ENCODE measurements around the gene PLD4. TPM values are rescaled to one million over a fixed set of nuclear protein-coding genes. Genes with fewer than 3 reads are reported as not detected.

Gene PLD4
- total RNA-seq, 1 experiment from 2014 or later, result 0.15 TPM

DNA sequence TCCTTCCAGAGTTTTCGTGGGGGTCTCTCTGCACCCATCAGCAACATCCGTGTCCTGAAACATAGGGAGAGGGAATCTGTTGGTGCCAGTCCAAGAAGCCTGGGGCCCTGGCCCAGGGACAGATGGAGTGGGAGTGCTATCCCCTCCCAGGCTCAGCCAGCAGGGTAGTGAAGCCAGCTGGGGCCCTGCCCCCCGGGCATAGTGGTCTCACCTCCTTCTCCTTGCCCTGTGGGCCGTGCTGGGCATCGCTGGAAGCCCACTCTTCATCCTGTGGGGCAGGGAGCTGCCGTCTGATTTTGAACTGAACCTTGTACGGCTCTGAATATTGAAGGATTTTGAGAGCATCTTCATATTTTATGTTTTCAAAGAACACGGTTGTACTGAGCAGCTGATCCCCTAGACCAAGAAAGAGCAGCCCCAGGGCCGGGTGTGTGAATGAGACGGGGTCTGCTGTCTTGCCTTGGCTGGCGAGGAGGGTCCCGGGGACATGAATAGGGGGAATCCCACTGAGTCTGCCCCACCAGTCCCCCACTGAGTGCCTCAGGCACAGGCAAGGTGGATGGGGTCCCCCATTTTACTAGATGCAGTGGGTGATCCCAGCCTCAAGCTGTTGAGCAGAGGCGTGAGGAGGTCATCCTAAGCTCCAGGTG lies 30.2 kb downstream of the PLD4 start:
- POLR2A ChIA-PET, result no interaction called here

DNA sequence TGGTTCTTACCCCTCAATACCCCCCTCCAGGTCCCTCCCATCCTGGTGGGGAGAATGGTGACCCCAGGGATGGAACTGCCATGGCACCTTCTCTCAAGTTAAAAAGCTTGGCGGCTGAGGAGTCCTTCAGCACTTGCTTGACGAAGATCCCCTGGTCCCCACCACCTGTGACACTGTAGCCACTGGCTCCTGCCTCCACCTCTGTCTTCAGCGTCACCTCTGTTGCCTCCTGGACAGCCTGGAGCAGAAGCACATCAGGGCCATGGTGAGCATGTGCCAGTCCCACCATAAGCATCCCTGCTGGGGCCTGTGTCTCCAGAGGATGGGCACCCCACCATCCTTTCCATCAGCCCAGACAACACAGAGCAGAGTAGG lies 30.7 kb downstream of the PLD4 start:
- Histone ChIP-seq H3K9me3 (ENCODE audit: control insufficient read depth, insufficient read depth, low read depth, low read length) (no peaks in the 10 kb centered on the region), H3K4me1 (ENCODE audit: control insufficient read depth, insufficient read depth, low read length) (no peaks in the 10 kb centered on the region), H3K4me3 (ENCODE audit: low read depth in 2 of 2, low read length in 2 of 2) (no peak overlapping the region), H3K27me3 (ENCODE audit: control insufficient read depth, insufficient read depth, low read length) (no peaks in the 10 kb centered on the region), H3K36me3 (ENCODE audit: control insufficient read depth, insufficient read depth, low read length) (peaks cover 4% of the 10 kb centered on the region; the same call in 1 of the 2 replicates), H3K27ac (ENCODE audit: low read length) (no peak overlapping the region)
- no TSS peak for BruUV-seq (replicated peaks)
- in situ Hi-C loops (cut with HindIII; ENCODE audit: low pct_unique_long_range_greater_than_20kb, low sequenced_read_pairs) (no loop called here), intact Hi-C loops (cut with micrococcal nuclease; ENCODE audit: unreplicated experiment) (no loop called here)
- CTCF ChIA-PET, result no interaction called here
- ATAC-seq, result 0 out of 2 replicates have a peak, but pooled peaks have one; percentile 17
- POLR2A ChIA-PET, result no interaction called here
- no peak for DNase-seq (ENCODE audit: low read depth, low spot score)
- TF ChIP-seq, protein P1, sequence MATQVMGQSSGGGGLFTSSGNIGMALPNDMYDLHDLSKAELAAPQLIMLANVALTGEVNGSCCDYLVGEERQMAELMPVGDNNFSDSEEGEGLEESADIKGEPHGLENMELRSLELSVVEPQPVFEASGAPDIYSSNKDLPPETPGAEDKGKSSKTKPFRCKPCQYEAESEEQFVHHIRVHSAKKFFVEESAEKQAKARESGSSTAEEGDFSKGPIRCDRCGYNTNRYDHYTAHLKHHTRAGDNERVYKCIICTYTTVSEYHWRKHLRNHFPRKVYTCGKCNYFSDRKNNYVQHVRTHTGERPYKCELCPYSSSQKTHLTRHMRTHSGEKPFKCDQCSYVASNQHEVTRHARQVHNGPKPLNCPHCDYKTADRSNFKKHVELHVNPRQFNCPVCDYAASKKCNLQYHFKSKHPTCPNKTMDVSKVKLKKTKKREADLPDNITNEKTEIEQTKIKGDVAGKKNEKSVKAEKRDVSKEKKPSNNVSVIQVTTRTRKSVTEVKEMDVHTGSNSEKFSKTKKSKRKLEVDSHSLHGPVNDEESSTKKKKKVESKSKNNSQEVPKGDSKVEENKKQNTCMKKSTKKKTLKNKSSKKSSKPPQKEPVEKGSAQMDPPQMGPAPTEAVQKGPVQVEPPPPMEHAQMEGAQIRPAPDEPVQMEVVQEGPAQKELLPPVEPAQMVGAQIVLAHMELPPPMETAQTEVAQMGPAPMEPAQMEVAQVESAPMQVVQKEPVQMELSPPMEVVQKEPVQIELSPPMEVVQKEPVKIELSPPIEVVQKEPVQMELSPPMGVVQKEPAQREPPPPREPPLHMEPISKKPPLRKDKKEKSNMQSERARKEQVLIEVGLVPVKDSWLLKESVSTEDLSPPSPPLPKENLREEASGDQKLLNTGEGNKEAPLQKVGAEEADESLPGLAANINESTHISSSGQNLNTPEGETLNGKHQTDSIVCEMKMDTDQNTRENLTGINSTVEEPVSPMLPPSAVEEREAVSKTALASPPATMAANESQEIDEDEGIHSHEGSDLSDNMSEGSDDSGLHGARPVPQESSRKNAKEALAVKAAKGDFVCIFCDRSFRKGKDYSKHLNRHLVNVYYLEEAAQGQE (IDR thresholded peaks at IDR 0.05; ENCODE audit: insufficient read depth in 1 of 2, low read depth in 2 of 2, low read length in 1 of 2), result no peak
- TF ChIP-seq POLR2AphosphoS5 (IDR thresholded peaks at IDR 0.05; ENCODE audit: low read depth, low read length), result peak; percentile 3; the same call in 1 of the 2 replicates

More for the DNA sequence above, 30.2 kb downstream of the PLD4 start:
- in situ Hi-C loops (cut with HindIII; ENCODE audit: low pct_unique_long_range_greater_than_20kb, low sequenced_read_pairs) (no loop called here), intact Hi-C loops (cut with micrococcal nuclease; ENCODE audit: unreplicated experiment) (no loop called here)
- no TSS peak for BruUV-seq (replicated peaks)
- no peak overlapping the region for H3K4me3 ChIP-seq (ENCODE audit: low read depth in 2 of 2, low read length in 2 of 2)
- DNase-seq (ENCODE audit: low read depth, low spot score) (no peak), ATAC-seq (no peak)
- no peaks in the 10 kb centered on the region for H3K27me3 ChIP-seq (ENCODE audit: control insufficient read depth, insufficient read depth, low read length)
- no peak overlapping the region for H3K27ac ChIP-seq (ENCODE audit: low read length)
- no peaks in the 10 kb centered on the region for H3K4me1 ChIP-seq (ENCODE audit: control insufficient read depth, insufficient read depth, low read length)
- H3K36me3 ChIP-seq (ENCODE audit: control insufficient read depth, insufficient read depth, low read length), result peaks cover 4% of the 10 kb centered on the region; the same call in 1 of the 2 replicates
- TF ChIP-seq POLR2AphosphoS5 (IDR thresholded peaks at IDR 0.05; ENCODE audit: low read depth, low read length), result no peak
- TF ChIP-seq, protein P1 (IDR thresholded peaks at IDR 0.05; ENCODE audit: insufficient read depth in 1 of 2, low read depth in 2 of 2, low read length in 1 of 2), result no peak
- TF ChIP-seq, protein P2, sequence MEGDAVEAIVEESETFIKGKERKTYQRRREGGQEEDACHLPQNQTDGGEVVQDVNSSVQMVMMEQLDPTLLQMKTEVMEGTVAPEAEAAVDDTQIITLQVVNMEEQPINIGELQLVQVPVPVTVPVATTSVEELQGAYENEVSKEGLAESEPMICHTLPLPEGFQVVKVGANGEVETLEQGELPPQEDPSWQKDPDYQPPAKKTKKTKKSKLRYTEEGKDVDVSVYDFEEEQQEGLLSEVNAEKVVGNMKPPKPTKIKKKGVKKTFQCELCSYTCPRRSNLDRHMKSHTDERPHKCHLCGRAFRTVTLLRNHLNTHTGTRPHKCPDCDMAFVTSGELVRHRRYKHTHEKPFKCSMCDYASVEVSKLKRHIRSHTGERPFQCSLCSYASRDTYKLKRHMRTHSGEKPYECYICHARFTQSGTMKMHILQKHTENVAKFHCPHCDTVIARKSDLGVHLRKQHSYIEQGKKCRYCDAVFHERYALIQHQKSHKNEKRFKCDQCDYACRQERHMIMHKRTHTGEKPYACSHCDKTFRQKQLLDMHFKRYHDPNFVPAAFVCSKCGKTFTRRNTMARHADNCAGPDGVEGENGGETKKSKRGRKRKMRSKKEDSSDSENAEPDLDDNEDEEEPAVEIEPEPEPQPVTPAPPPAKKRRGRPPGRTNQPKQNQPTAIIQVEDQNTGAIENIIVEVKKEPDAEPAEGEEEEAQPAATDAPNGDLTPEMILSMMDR (IDR thresholded peaks at IDR 0.05), result no peak
- TF ChIP-seq TCF7L2 (IDR thresholded peaks at IDR 0.05; ENCODE audit: low read depth, low read length), result no peak
- no peak for TF ChIP-seq SIN3A (IDR thresholded peaks at IDR 0.05; ENCODE audit: borderline replicate concordance, insufficient read depth, low read depth, low read length)
- CTCF ChIA-PET, result no interaction called here
- no peaks in the 10 kb centered on the region for H3K9me3 ChIP-seq (ENCODE audit: control insufficient read depth, insufficient read depth, low read depth, low read length)
